GM18951 (cell line): Measurements from ENCODE around the gene DPYSL5.
"Not testable (repeated sequence)": the region's sequence is repeated elsewhere in the genome, so short reads cannot be mapped to it uniquely, and the experiment has no call there.

Experiments used
- POLR2A ChIP-seq: IDR thresholded peaks from 4 replicates; pipeline ENCODE4 v1.6.1; 2011; ENCODE audit warnings: mild to moderate bottlenecking; ENCODE audit not compliant: insufficient read length, insufficient read depth; ENCODE audit errors: extremely low read depth
- in situ Hi-C: fragments of 300-500 bp; cut with MboI; formaldehyde crosslinking; loops from one replicate; pipeline ENCODE4 v1.12.0; 2022; ENCODE audit warnings: low sequenced_read_pairs, mixed read lengths, inconsistent platforms; ENCODE audit not compliant: unreplicated experiment

Gene DPYSL5

GRCh38 chr2:26847655-26848335 is at the start of gene DPYSL5:
Gene DPYSL5, plus strand, starts transcription at chr2:26848132. Its CDS starts 50,368 bp downstream, at chr2:26898500.
- in situ Hi-C loops: loop anchor here (10.0 kb wide), 1 partner anchor 77 kb away; no protein-coding TSS in a partner anchor
- TF ChIP-seq POLR2A: no peak

DNA sequence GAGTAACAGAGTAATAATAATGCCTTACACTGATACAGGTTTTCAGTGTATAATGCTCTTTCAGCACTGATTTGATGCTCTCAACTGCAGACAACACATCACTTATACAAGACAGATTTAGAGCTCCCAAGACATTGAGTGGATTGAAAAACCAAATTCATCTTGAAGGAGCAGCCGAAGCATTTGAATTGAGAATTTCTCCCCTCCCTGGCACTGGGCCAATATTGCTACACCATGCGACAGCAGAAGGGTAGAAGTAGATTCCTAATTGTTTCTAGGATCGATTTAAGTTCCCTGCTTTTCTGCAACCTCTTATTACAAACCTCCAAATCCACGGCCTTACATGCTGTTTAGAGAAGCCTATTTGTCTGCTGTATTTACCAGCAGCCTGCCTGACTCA is 46.6 kb upstream of the DPYSL5 start:
- TF ChIP-seq POLR2A: no peak
- in situ Hi-C loops: no loop called here

DNA sequence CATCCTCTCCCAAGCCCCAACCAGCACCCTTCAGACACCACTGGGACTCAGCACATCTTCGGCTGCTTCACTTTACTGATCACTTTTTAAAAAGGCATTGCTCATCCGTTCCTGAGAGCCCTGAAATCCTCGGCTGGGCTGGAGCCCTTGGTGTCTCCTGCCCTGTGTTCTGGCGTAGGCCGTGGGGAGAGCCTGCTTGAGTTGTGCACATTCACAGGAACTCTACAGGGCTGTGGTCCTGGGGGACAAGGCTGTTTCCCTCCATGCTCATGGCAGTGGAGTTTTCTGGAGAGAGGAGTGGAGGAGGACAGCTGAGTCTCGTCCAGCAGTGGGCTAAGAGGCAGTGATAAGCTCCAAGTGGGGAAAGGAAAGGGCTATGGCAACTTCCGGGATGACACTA is 46.1 kb upstream of the DPYSL5 start:
- no peak for TF ChIP-seq POLR2A
- in situ Hi-C loops: no loop called here

GRCh38 chr2:26805241-26805676 is 42.7 kb upstream of the DPYSL5 start:
- no peak for TF ChIP-seq POLR2A
- in situ Hi-C loops: no loop called here

- TF ChIP-seq POLR2A: no peak
- in situ Hi-C loops: no loop called here
Observed at GRCh38 chr2:26807788-26808460, 40.0 kb upstream of the DPYSL5 start.

DNA sequence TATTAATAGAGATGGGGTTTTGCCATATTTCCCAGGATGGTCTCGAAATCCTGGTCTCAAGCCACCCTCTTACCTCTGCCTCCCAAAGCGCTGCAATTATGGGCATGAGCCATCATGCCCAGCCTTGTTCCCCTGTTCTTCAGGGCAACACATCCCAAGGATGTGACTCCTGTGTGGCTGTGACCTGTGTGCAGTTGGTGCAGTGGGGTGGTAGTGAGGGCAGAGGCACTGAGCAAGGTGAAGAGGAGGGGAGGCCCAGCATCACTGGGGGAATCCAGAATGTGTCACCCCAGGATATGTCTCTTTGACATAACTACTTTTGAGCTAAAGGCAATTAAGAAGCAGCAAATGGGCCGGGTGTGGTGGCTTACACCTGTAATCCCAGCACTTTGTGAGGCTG is 38.7 kb upstream of the DPYSL5 start:
- in situ Hi-C loops: no loop called here

GRCh38 chr2:26809876-26810577 is 37.9 kb upstream of the DPYSL5 start:
- no peak for TF ChIP-seq POLR2A
- in situ Hi-C loops: no loop called here

More for the DNA sequence above, 38.7 kb upstream of the DPYSL5 start:
- TF ChIP-seq POLR2A: no peak

DNA sequence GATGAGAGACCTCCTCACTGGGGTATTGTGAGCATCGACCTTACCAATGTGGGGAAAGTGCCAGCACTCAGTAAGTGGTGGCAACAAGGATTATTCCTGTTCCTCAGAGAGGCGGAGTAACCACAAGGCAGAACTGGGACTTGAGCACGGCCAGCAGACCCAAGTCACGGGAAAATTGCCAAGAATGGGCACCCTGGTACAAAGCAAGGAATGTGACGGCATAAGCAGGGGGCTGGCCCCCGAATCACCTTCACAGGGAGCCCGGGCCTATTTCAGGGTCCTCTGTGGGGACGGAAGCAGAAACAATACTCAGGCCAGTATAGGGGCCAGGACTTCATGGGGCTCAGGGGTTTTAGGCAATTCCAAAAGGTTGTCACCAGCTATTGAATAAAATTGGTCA is 36.7 kb upstream of the DPYSL5 start:
- no peak for TF ChIP-seq POLR2A
- in situ Hi-C loops: no loop called here

DNA sequence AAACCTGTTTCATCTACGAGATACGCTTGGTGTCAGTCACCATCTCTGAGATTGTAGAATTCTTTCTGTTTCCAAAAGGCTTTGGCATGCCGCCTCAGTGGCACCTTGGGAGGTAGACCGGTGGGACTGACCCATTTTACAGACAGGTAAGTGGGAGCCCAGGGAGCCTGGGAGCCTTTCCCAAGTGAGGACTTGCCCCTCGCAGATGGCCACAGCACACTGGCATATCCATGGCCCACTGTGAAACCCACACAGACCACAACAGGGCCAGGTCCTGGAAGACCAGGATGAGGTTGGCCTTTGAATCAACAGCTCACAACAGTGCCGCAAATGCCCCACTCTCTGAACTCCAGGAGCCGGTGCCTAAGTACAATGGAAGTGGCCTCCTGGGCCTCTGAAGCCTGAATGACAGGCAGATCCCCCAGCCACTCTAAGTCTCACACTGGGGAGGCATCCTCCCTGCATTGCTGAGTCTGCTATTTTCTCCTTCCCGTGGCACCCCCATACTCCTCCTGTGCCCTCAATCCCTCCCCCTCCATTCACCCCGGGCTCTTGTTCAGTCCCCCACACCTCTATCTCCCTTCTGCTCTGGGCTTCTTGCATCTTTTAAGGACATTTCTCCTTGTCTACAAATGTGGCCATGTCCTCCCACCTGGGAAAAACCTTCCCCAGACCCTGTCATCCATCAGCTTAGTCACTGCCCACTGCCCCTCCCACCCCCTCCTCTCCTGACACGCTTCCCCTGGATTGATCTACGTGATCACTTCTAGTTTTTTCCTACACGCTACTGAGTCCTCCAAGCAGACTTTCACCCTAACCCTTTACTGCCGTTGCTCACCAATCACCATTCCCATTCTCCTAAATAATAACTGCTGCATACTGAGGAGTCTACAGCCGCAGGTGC is 35.9 kb upstream of the DPYSL5 start:
- TF ChIP-seq POLR2A: no peak
- in situ Hi-C loops: no loop called here

DNA sequence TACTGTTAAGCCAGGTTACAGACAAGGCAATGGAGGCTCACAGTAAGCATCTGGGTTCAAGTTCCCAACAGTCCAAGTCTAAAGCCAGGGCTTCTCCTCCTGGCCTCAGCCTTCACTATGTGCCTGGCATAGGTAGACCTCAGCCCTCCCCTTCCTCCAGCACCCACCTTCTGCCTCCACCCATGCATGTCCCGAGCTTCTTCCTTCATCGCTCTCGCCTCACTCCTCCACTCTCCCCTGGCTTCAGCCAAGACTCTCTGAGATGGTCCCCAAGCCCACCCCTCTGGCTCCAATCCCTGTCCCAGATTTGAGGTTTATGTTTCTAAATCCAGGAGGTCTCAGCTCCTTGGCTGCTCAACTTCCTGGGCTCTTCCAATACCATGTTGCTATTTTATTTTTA is 35.2 kb upstream of the DPYSL5 start:
- in situ Hi-C loops: no loop called here
- TF ChIP-seq POLR2A: no peak

DNA sequence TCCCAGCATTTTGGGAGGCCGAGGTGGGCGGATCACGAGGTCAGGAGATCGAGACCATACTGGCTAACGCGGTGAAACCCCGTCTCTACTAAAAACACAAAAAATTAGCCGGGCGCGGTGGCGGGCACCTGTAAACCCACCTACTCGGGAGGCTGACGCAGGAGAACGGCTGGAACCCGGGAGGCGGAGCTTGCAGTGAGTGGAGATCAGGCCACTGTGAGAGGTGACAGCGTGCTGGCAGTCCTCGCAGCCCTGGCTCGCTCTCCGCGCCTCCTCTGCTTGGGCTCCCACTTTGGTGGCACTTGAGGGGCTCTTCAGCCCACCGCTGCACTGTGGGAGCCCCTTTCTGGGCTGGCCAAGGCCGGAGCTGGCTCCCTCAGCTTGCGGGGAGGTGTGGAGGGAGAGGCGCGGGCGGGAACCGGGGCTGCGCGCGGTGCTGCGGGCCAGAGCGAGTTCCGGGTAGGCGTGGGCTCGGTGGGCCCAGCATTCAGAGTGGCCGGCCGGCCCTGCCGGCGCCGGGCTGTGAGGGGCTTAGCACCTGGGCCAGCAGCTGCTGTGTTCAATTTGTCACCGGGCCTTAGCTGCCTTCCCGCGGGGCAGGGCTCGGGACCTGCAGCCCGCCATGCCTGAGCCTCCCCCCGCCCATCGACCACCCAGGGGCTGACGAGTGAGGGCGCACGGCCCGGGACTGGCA is 33.7 kb upstream of the DPYSL5 start:
- in situ Hi-C loops: not testable (repeated sequence)

DNA sequence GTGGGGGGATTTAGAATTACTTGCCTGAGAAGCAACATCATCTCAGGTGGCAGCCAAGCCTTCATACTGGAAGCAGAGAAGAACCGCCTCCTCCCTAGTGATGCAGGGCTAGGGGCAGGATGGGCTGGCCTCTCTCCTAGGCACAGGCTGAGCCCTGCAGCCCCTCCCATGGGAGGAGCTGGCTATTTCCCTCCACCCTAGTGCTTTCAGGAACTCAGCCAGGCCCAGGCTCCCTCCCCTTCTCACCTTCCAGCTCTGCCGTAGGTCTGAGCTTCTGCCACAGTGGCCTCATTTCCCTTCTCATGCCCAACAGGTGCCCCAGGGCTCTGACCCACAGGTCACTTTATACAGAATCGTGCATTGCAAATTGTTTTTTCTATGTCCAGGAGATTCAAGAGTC is 31.0 kb upstream of the DPYSL5 start:
- in situ Hi-C loops: no loop called here
- TF ChIP-seq POLR2A: no peak
